Natural killer cell (primary cell): ENCODE measurements around the gene MPRIP. TPM values are rescaled to one million over a fixed set of nuclear protein-coding genes. Genes with fewer than 3 reads are reported as not detected.

Experiments
- ATAC-seq, 3 donors: fragments of 150-1000 bp in 2 of 3; fragments of 200-7000 bp in 1 of 3; cut with Tn5 transposase; 1 replicate in 1 of 3; 2 replicates in 2 of 3; pipeline ENCODE4 v1.10.0; 2021; ENCODE audit warnings: mild to moderate bottlenecking in 2 of 3, moderate library complexity in 2 of 3
- DNase-seq, 2 donors: peaks; one replicate each; pipeline versions ENCODE4 v3.0.0 to v3.0.0-alpha.2; 2013 to 2021; ENCODE audit warnings: mixed read lengths in 1 of 2
- H3K27ac ChIP-seq: one replicate; pipeline ENCODE4 v1.5.1; 2013; ENCODE audit warnings: mild to moderate bottlenecking, low read length
- H3K27me3 ChIP-seq: one replicate; pipeline ENCODE4 v1.6.1; 2013; ENCODE audit warnings: low read length; ENCODE audit not compliant: control insufficient read depth, insufficient read depth
- H3K36me3 ChIP-seq: one replicate; pipeline ENCODE4 v1.6.1; 2013; ENCODE audit warnings: low read length; ENCODE audit not compliant: control insufficient read depth, insufficient read depth
- H3K4me1 ChIP-seq: one replicate; pipeline ENCODE4 v1.6.1; 2013; ENCODE audit warnings: low read length; ENCODE audit not compliant: control insufficient read depth, insufficient read depth
- H3K4me3 ChIP-seq: one replicate; pipeline ENCODE4 v1.5.1; 2013; ENCODE audit warnings: low read length
- H3K9me3 ChIP-seq: one replicate; pipeline ENCODE4 v1.6.1; 2013; ENCODE audit warnings: low read length; ENCODE audit not compliant: control insufficient read depth, insufficient read depth
- H3K27ac Mint-ChIP-seq, 2 donors: one replicate each; pipeline ENCODE4 v1.8.0; 2022; ENCODE audit warnings: mild to moderate bottlenecking in 2 of 2, mixed read lengths in 2 of 2, moderate library complexity in 1 of 2
- H3K27me3 Mint-ChIP-seq, 2 donors: one replicate each; pipeline ENCODE4 v1.8.0; 2022; ENCODE audit warnings: low read depth in 2 of 2, mixed read lengths in 2 of 2
- H3K36me3 Mint-ChIP-seq: one replicate; pipeline ENCODE4 v1.8.0; 2022; ENCODE audit warnings: mixed read lengths
- H3K4me1 Mint-ChIP-seq, 2 donors: one replicate each; pipeline ENCODE4 v1.8.0; 2022; ENCODE audit warnings: mixed read lengths in 2 of 2
- H3K4me3 Mint-ChIP-seq: one replicate; pipeline ENCODE4 v1.8.0; 2022; ENCODE audit warnings: mild to moderate bottlenecking, moderate library complexity, mixed read lengths
- H3K9me3 Mint-ChIP-seq, 2 donors: one replicate each; pipeline ENCODE4 v1.8.0; 2022; ENCODE audit warnings: mixed read lengths in 2 of 2
- WGBS: methylation state at CpG from one replicate; pipeline ENCODE4 v1.1.7; 2013; ENCODE audit warnings: missing lambda C conversion rate; ENCODE audit not compliant: insufficient coverage; 5-methylcytosine and 5-hydroxymethylcytosine counted together
- intact Hi-C: fragments of 100-400 bp; cut with micrococcal nuclease; formaldehyde crosslinking; loops from one replicate; pipeline ENCODE4 v1.14.2; 2022
- total RNA-seq, 4 donors: library from RNA; stranded (reverse); fragments of 120-200 nt in 1 of 4; gene quantifications; one replicate each; pipeline versions ENCODE4 v1.2.3 to v1.2.4, GENCODE V29; 2013 to 2022
- TF ChIP-seq, protein P1 (sequence below): fragments of 200-600 bp; IDR thresholded peaks from one replicate; pipeline ENCODE4 v1.8.0; 2022; ENCODE audit warnings: antibody characterized with exemption

The MPRIP gene
- total RNA-seq, 3 donors from 2014 or later (not counting 1 experiment from before 2014, with no cell fraction given), result 225 to 272 (median 229) TPM

DNA sequence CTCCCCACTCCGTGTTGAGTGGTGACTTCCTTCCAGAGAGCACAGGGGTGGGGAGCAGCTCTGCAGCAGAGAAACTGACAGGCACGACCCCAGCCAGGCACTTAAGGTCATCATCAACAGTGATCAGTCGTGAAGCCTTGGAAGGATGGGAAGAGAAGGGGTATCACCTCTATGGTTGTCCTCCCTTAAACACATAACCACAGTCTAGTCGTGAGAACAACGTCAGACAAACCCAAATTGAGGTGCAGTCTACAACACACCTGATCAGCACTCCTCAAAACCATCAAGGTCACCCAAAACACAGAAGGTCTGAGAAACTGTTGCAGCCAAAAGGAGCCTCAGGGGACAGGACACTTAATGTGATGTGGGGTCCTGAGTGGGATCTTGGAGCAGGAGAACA is 68.3 kb downstream of the MPRIP start:
- peaks cover 64 to 85% of the 10 kb centered on the region in 2 donors for H3K4me1 Mint-ChIP-seq
- WGBS, result 49% methylated on average over 2 of the region's 5 CpGs
- TF ChIP-seq, protein P1, sequence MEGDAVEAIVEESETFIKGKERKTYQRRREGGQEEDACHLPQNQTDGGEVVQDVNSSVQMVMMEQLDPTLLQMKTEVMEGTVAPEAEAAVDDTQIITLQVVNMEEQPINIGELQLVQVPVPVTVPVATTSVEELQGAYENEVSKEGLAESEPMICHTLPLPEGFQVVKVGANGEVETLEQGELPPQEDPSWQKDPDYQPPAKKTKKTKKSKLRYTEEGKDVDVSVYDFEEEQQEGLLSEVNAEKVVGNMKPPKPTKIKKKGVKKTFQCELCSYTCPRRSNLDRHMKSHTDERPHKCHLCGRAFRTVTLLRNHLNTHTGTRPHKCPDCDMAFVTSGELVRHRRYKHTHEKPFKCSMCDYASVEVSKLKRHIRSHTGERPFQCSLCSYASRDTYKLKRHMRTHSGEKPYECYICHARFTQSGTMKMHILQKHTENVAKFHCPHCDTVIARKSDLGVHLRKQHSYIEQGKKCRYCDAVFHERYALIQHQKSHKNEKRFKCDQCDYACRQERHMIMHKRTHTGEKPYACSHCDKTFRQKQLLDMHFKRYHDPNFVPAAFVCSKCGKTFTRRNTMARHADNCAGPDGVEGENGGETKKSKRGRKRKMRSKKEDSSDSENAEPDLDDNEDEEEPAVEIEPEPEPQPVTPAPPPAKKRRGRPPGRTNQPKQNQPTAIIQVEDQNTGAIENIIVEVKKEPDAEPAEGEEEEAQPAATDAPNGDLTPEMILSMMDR, result no peak
- Histone ChIP-seq H3K27ac (peak overlapping the region; percentile 73), H3K36me3 (peaks cover 3% of the 10 kb centered on the region), H3K4me1 (peaks cover 66% of the 10 kb centered on the region), H3K27me3 (no peaks in the 10 kb centered on the region), H3K4me3 (no peak overlapping the region), H3K9me3 (no peaks in the 10 kb centered on the region)
- H3K9me3 Mint-ChIP-seq, result no peaks in the 10 kb centered on the region
- DNase-seq (peak in 1 of 2 donors; percentile 48), ATAC-seq (peak in 1 of 3 donors; percentile 7)
- intact Hi-C loops, result loop anchor here (1.0 to 10.0 kb wide), 3 partner anchors 9 to 94 kb away; partner anchors contain the start of gene PLD6
- H3K27ac Mint-ChIP-seq, result peak overlapping the region; percentile 84 to 95
- H3K4me3 Mint-ChIP-seq, result peak overlapping the region; percentile 70
- H3K27me3 Mint-ChIP-seq, result no peaks in the 10 kb centered on the region
- H3K36me3 Mint-ChIP-seq, result no peaks in the 10 kb centered on the region

DNA sequence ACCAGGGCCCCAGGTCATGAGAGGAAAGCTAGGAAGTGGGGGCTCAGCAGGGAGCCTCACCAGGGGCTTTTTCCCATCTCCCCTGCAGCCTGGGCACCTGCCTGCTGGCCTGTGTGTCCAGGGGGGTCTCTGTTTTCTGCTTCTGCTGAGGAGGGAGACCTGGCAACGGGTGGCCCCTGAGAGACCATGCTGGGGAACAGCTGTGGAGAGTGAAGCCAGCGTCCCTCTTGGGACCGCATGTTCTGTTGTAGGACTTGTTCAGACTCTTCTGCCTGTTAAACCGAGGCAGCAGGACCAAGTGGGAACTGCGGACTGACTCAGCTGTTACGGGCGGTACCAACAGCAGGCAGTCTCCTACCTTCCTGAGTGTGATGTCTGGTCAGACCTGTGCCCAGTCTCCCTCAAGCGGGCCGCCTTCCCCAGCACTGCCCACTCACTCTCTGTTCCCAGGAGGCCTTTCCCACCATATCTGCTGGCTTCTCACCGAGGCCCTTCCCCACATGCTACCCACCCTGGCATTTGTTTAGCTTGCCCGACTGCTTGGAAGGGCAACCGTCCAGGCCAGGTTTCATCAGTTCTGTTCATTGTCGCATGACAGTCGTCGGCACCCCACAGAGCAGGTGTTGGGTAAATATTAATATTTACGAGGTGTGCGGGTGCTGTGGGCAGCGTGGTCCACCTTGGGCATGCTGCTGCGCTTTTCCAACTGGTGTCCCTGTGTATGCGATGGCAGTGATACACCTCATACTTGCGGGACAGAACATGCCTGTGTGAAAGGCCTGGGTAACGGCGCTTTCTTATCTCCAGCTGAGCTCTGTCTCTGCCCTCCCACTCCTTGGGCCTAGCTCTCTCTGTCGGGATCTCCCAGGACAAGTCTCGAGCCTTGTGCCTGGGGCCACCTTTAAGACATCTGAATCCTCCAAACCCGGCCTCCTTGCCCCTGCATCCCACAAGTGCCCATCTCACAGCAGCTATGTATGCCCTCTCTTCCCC is 69.4 kb downstream of the MPRIP start:
- Mint-ChIP-seq H3K4me3 (no peak overlapping the region), H3K36me3 (no peaks in the 10 kb centered on the region), H3K9me3 (no peaks in the 10 kb centered on the region), H3K27me3 (no peaks in the 10 kb centered on the region), H3K27ac (peak overlapping the region; percentile 84 to 95), H3K4me1 (peaks cover 71 to 87% of the 10 kb centered on the region in 2 donors)
- TF ChIP-seq, protein P1, result no peak
- no peaks in the 10 kb centered on the region for H3K9me3 ChIP-seq
- ATAC-seq (no peak), DNase-seq (no peak)
- intact Hi-C loops, result loop anchor here (10.0 kb wide), 1 partner anchor 93 kb away; the partner anchor contains the start of gene PLD6
- 94% methylated on average over 26 of the region's 26 CpGs for WGBS
- H3K36me3 ChIP-seq, result peaks cover 2% of the 10 kb centered on the region
- peak overlapping the region; percentile 73 for H3K27ac ChIP-seq
- no peaks in the 10 kb centered on the region for H3K27me3 ChIP-seq
- H3K4me3 ChIP-seq, result no peak overlapping the region
- H3K4me1 ChIP-seq, result peaks cover 73% of the 10 kb centered on the region

DNA sequence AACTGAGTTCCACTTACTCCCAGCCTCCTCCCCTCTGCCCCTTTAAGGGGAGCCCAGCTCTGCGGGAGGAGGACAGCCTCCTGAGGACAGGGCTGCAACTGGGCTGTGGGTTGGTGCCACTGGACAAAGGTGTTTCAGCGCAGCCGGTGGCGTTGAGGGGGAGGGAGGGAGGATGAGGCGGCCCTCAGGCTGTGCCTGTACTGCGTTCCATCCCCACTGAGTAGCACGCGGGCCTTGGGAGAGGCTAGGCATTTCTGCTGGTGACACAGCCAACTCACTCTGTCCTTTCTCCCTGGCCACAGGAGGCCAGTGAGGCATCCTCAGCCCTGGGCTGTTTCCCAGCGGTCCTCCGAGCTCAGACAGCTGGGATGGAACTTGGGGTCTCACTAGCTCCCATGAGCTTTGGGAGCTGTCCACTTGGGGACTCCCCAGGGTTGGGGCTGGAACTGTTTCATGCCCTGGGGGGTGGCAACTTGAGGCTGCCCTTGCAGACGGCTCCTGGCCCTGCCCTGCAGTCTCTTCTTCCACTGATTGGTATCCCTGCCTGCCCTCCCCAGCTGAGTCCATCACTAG is 70.5 kb downstream of the MPRIP start:
- no peaks in the 10 kb centered on the region for H3K36me3 Mint-ChIP-seq
- no peak overlapping the region for H3K4me3 Mint-ChIP-seq
- H3K27me3 Mint-ChIP-seq, result no peaks in the 10 kb centered on the region
- no peak overlapping the region for H3K27ac ChIP-seq
- no peaks in the 10 kb centered on the region for H3K36me3 ChIP-seq
- peak overlapping the region; percentile 84 to 95 for H3K27ac Mint-ChIP-seq
- peaks cover 72% of the 10 kb centered on the region for H3K4me1 ChIP-seq
- WGBS, result 97% methylated on average over 11 of the region's 11 CpGs
- intact Hi-C loops, result loop anchor here (10.0 kb wide), 1 partner anchor 92 kb away; the partner anchor contains the start of gene PLD6
- TF ChIP-seq, protein P1, result no peak
- no peak for ATAC-seq
- peaks cover 73 to 87% of the 10 kb centered on the region in 2 donors for H3K4me1 Mint-ChIP-seq
- no peak overlapping the region for H3K4me3 ChIP-seq
- no peak for DNase-seq
- no peaks in the 10 kb centered on the region for H3K9me3 ChIP-seq
- H3K27me3 ChIP-seq, result no peaks in the 10 kb centered on the region
- H3K9me3 Mint-ChIP-seq, result no peaks in the 10 kb centered on the region
